Activated CD4-positive, CD25-positive, alpha-beta regulatory T cell treated with anti-CD3 and anti-CD28 coated beads, Interleukin-2, amount 50 U/mL, for 16 hours (primary cell): ENCODE data around the gene FXYD1.
"Not testable (repeated sequence)": the region's sequence is repeated elsewhere in the genome, so short reads cannot be mapped to it uniquely, and the experiment has no call there.

Experiments
- DNase-seq: peaks from one replicate; pipeline ENCODE4 v3.0.0-alpha.2; 2020; ENCODE audit warnings: low read depth, low spot score

The FXYD1 gene

DNA sequence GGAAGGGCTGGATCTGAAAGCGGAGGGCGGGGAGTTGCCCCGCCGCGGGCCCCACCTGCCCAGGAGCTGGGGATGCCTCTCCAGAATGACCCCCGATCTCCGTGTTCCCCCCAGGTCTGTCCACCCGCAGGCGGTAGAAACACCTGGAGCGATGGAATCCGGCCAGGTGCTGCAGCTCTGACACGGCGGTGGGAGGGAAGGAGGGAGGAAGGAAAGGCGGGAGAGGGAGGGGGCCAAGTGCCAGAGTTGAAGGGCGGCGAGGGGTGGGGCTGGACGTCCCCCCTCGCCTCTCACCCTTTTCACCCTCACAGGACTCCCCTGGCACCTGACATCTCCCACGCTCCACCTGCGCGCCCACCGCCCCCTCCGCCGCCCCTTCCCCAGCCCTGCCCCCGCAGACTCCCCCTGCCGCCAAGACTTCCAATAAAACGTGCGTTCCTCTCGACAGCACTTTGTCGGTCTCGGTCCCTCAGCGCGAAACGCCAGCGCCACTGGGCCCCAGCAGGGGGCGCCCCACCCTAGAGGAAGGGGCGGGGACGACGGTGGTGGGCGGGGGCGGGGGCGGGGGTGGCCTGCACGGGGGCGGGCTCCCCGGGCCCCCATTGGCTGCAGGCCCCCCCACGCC is 4.1 kb downstream of the FXYD1 start:
- peak; percentile 55 for DNase-seq

DNA sequence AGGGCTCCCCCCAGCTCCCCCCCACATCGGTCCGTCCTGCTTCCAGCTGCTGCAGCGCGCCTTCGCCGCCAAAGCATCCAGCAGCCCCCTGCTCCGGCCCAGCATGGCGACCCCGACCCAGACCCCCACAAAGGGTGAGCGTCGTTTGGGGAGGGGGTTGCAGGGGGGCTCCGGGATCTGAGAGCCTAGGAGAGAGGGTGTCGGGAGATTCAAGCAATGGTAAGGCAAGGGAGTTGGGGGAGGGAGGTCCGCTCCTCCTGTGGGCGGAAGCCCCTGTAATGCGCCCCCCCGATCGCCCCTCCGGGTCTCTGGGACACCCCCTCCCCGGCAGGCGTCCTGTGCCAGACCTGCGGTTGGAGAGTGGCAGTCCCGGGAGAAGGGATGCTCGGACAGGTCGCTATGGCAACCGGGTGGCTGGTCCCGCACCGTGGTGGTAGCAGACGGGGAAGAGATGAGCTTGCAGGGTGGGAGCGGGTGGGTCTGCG is 4.6 kb downstream of the FXYD1 start, which contains the start of gene FXYD7:
FXYD7 (plus strand) TSS at position 25 of the 485 bp plus-strand sequence; CDS start at position 104, 79 bp downstream.
- no peak for DNase-seq

- DNase-seq: no peak
Measured at GRCh38 chr19:35143818-35144217, 5.2 kb downstream of the FXYD1 start.

- DNase-seq: no peak
Measured at GRCh38 chr19:35144259-35144599, 5.6 kb downstream of the FXYD1 start.

DNA sequence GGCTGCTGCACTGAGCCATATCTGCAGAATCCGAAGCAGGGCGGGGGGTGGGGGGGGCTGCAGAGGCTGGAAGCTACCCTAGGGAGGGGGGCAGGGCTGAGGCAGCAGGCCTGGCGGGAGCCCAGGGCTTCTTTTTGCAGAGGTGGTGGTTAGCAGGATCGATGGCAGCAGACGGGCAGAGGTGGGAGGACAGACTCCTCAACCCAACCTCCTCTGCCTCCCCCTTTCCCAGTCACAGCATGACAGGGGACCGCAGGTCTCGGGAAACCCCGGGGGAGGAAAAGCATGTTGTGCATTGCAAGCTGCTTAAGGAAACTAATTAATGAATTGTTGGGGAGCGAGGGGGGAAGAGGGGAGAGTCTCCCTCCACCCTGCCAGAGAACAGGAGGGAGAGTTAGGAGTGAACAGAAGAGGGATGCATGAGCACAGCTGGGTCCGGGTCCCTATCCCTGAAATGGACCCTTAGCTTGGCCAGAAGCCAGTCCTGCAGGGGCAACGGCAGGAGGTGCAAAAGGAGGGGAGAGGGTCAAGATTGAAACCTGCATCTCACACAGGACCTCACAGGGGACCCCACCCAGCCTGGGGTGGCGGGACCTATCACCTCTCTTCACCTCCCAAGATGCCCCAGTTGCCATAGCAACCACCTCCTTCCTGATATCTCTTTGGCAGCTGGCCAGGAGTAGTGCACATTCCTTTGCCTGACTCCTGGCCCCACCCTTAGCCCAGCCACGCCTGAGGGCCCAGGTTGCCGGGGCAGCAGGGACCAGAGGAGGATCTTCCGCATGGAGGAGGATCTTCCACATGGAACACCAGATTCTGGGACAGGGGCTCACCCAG is 6.2 kb downstream of the FXYD1 start:
- no peak for DNase-seq

DNA sequence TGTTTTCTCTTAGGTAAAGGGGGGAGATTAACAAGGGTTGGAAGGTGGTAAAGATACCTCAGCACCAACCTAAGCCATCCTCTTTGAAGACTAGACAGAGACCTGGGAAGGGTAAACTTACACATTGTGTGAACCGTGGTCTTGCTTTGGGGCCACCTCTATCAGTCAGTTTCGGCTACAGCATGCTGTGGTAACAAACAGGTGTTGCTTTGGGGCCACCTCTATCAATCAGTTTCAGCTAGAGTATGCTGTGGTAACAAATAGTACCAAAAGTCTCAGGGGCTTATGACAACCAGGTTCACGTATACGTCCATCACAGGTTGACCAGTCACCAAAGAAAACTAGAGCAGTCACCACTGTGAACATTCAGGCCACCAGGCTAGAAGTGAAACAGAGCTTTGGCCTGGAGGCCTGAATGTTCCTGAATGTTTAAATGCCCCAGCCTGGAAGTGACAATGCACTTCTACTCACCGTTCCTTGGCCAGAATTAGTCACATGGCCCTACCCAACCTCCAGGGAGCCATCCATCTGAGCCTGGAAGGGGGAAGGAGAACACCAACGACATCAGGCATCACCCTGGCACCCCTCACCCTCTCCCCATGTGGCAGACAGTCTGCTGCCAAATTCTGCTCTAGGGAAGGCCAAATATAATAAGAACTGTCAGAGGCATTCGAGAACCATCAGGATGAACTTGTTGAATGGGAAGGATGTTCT is 8.3 kb downstream of the FXYD1 start:
- DNase-seq: no peak

GRCh38 chr19:35149463-35149862 is 10.8 kb downstream of the FXYD1 start:
- no peak for DNase-seq

DNA sequence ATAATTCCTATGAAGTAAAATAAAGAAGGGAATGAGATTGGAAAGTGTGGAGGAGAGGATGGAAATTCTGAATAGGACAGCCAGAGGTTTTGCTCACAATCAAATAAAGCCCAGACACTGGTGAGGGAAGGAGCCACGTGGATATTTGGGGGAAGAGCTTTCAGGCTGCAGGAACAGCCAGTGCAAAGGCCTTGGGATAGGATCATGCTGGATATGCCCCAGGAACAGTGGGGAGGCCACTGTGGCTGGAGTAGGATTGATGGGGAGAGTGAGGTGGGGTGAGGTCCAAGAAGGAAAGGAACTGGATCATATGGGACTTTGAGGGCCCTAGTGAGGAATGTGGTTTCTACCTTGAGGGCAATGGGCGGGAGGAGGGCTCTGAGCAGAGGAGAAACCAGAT is 11.8 kb downstream of the FXYD1 start:
- DNase-seq: no peak

GRCh38 chr19:35151273-35152065 is 12.8 kb downstream of the FXYD1 start:
- DNase-seq: no peak

GRCh38 chr19:35153129-35153522 is 14.5 kb downstream of the FXYD1 start:
- DNase-seq: not testable (repeated sequence)

GRCh38 chr19:35153701-35154524 is 15.3 kb downstream of the FXYD1 start:
- peak; percentile 40 for DNase-seq

DNA sequence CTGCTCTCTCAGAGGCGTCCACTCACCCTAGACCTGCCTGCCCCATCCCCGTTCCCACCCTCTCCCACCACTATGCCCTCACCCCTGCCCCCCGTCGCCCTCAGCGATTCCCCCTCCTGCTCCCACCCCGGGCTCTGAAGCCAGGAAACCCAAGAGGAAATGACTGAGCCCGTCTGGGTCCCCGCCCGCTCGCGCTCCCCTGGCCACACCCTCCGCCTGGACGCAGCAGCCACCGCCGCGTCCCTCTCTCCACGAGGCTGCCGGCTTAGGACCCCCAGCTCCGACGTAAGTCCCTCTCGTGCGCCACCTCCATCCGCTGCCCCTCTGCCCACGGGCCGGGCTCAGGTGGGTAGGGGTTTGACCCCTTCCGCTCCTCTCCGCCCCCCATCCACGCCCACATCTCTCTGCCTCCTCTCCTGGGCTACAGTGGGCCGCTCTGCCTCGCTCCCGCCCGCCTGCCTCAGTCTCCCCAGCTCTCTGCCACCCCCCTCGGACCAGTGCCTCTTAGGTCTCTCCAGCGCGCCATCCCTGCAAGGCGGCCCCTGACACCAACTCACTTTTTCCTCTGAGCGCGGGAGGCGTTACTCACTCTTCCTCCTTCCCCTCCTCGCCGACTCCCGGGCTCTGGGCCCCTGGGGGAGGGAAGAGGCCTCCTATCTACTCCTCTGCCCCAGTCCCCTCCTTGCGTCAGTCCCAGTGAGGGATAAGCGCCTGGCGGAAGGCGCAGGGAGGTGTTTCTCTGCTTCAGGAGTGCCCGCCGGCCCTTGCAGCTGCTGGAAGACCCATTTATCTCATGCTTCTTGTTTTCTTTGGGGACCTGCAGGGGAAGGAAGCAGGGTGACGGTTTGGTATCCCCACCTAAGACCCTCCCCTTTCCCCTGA is 16.1 kb downstream of the FXYD1 start, which contains the start of gene FXYD5:
FXYD5 (plus strand) TSS at position 211 of the 882 bp plus-strand sequence. CDS start 816 bp downstream, outside the sequence.
- DNase-seq: peak; percentile 58

DNA sequence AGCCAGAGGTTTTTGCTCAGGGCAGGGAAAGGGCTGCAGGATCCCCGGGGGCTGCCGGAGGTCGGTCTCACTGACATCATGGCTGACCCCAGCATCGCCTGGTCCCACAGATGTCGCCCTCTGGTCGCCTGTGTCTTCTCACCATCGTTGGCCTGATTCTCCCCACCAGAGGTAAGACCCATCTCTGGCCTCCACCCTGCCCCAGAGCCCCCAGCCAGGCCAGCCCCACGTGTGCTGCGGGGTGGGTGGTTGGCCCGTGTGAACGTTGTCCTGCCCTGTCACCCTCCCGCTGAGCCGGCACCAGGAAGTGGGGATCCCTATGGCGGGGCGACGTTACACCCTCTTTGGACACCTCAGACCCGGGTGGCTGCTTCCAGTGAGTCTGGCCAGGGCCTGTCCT is 16.8 kb downstream of the FXYD1 start:
- DNase-seq: no peak

GRCh38 chr19:35155981-35156672 is 17.5 kb downstream of the FXYD1 start:
- DNase-seq: no peak

DNA sequence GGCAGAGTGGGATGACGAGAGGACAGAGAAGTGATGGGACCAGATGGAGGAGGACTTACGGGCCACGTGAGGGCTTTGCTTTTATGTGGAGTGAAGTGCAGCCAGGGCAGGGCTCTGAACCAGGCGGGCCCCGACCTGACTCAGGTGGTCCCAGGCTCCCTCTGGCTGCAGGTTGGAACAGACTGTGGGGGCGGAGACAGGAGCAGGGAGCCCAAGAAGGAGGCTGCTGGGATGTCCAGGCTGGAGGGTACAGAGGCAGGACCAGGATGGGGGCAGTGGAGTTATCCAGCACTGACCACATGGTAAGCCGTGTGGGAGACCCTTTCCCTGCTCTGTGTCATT is 18.0 kb downstream of the FXYD1 start:
- DNase-seq: no peak

- DNase-seq: no peak
Measured at GRCh38 chr19:35157431-35157830, 18.8 kb downstream of the FXYD1 start.

DNA sequence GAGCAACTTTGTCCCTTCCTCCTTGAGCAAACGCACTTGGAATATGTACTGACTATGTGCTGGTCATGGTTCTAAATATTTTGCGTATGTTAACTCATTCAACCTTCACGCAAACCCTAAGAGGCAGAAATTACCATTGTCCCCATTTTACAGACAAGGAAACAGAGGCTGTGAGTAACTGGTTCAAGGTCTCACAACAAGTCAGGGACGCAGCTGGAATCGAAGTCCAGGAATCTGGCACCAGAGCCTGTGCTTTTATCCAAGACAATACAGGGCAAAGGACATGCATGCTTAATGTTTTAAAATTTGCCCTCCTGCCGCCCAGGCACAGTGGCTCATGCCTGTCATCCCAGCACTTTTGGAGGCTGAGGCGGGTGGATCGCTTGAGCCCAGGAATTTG is 21.0 kb downstream of the FXYD1 start:
- DNase-seq: no peak

- no peak for DNase-seq
Measured at GRCh38 chr19:35160629-35161433, 22.2 kb downstream of the FXYD1 start.
